Activated CD4-positive, alpha-beta T cell treated with anti-CD3 and anti-CD28 coated beads, Interleukin-2, amount 50 U/mL, for 1 hour (primary cell): ENCODE data around the gene SCYGR5.

Experiments used
- DNase-seq: peaks from one replicate; pipeline ENCODE4 v3.0.0-alpha.2; 2020

SCYGR5 gene

DNA sequence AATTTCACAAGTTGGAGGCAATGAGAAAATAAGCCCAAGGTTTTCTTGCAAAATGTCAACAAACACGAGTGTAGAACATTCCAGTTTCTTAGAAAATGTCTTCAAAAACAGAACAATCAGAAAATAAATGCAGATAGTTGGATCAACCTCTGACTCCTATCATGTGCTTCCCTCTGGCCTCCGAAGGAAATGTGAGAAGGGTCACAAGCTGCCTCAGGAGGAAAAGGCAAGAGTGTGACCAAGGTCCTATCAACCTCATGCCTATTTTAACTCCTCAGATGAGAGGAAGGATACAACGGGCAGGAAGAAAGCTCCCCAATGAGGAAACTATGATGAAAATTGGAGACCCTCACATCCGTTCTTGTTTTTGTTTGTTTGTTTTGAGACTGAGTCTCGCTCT lies 7.9 kb downstream of the SCYGR5 start:
- DNase-seq, result no peak

GRCh38 chr2:227677928-227678327 lies 11.3 kb downstream of the SCYGR5 start:
- no peak for DNase-seq

DNA sequence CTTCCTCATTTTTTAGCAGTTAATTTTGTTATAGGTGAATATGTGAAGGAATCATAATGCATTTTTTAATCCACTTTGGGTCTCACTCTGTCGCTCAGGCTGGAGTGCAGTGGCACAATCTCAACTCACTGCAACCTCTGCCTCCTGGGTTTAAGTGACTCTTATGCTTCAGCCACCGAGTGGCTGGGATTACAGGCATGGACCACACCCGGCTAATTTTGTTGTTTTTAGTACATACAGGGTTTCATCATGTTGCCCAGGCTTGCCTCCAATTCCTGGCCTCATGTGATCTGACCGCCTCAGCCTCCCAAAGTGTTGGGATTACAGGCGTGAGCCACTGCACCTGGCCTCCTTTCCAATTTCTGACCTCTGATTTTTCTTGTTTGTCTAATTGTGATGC lies 17.7 kb downstream of the SCYGR5 start:
- DNase-seq, result no peak

GRCh38 chr2:227687189-227687588 lies 20.6 kb downstream of the SCYGR5 start:
- no peak for DNase-seq

- DNase-seq, result no peak
Observed at GRCh38 chr2:227696990-227697679, 30.5 kb downstream of the SCYGR5 start.

DNA sequence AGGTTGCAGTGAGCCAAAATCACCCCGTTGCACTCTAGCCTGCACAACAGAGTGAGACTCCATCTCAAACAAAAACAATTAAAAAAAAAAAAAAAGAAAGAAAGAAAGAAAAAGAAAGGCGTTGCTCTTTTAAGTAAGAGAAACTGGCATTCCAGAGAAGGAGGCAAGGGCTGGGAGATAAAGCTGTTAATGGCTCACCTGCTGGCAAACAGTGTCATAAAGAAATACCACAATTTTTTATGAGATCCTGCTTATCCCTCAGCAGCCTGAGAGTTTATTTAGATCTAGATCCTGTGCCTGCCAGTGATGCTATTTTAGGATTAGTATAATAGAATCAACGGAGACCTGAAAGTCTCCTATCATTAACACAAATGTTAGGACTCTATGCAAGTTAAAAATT lies 35.0 kb downstream of the SCYGR5 start:
- no peak for DNase-seq

GRCh38 chr2:227703280-227703732 lies 36.7 kb downstream of the SCYGR5 start:
- no peak for DNase-seq

- DNase-seq, result no peak
Observed at GRCh38 chr2:227703961-227704360, 37.4 kb downstream of the SCYGR5 start.

GRCh38 chr2:227706859-227707258 lies 40.3 kb downstream of the SCYGR5 start:
- DNase-seq, result no peak

DNA sequence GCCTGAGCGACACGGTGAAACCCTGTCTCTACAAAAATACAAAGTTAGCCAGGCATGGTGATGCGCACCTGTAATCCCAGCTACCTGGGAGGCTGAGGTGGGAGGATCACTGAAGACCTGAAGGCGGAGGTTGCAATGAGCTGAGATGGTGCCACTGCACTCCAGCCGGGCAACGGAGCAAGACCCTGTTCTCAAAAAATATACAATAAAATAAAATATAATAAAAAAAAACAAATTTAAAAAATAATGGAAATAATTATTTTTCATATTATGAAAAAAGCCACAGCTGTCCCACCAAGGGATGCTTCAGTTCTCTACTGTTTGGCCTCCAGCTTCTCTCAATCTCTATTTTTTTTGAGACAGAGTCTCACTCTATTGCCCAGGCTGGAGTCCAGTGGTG lies 40.8 kb downstream of the SCYGR5 start:
- no peak for DNase-seq

GRCh38 chr2:227710986-227711385 lies 44.4 kb downstream of the SCYGR5 start:
- DNase-seq, result no peak

- no peak for DNase-seq
Observed at GRCh38 chr2:227713291-227713690, 46.7 kb downstream of the SCYGR5 start.

DNA sequence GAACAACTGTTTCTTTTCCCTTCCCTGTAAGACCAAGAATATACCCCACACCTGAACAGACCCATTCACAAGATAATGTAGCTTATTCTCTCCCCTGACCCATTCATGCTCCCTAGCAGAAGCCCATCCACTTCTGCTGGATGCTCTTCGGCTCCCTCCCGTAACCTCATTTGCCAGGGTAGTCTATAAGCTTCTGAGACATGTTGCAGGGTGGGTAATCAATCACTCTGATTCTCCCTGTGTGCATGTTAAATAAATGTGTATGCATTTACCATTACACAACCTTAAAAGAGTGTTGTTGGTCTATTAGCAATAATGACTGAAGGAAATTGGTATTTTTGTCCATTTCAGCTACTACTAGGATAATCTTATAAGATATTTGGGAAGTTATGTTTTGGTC lies 49.9 kb downstream of the SCYGR5 start:
- no peak for DNase-seq
